HCT116 (cell line): Measurements from ENCODE around the gene ANKRD44. TPM values are rescaled to one million over a fixed set of nuclear protein-coding genes. Genes with fewer than 3 reads are reported as not detected.

Experiments used
- ATAC-seq: fragments of 200-7000 bp; cut with Tn5 transposase; 2 replicates; pipeline ENCODE4 v1.9.1; 2020; ENCODE audit warnings: mild to moderate bottlenecking, moderate library complexity
- BruUV-seq: library from RNA; stranded (reverse); fragments of 400-500 nt; replicated peaks from 2 replicates; lab custom pipeline; 2021; lab: Mats Ljungman, UMichigan
- CTCF ChIA-PET: fragments of 300-600 bp; sonication (Branson Sonifier 250); formaldehyde crosslinking; loops from one replicate; lab custom pipeline; 2021; ENCODE audit warnings: antibody characterized with exemption; lab: Charles Lee
- POLR2A ChIA-PET: fragments of 300-600, 350-600 bp; sonication (Branson Sonifier 250); formaldehyde crosslinking; loops from one replicate; lab custom pipeline; 2021; ENCODE audit warnings: antibody characterized with exemption; lab: Charles Lee
- RAD21 ChIA-PET, 2 experiments: fragments of 300-600 bp; sonication (Branson Sonifier 250); formaldehyde crosslinking; loops; one replicate each; lab custom pipeline; 2023; ENCODE audit warnings: low total read pairs in 2 of 2; ENCODE audit not compliant: uncharacterized antibody in 2 of 2, unreplicated experiment in 2 of 2, low non-redundant PET in 1 of 2; lab: Charles Lee
- DNase-seq: peaks from one replicate; pipeline ENCODE4 v3.0.0-alpha.2; 2010; ENCODE audit warnings: low read depth, low spot score
- H2AFZ ChIP-seq: fragments of 200-600 bp; shearing (Covaris generic), sonication (generic); 2 replicates; pipeline ENCODE4 v1.6.1; 2017; ENCODE audit warnings: low read depth, mixed run types, mixed read lengths, antibody characterized with exemption, low read length; ENCODE audit not compliant: poor library complexity, severe bottlenecking
- H3K27ac ChIP-seq: 2 replicates; pipeline ENCODE4 v1.5.1; 2012; ENCODE audit warnings: low read depth, low read length
- H3K27me3 ChIP-seq: fragments of 200-600 bp; sonication (generic); 2 replicates; pipeline ENCODE4 v1.6.1; 2016; ENCODE audit warnings: mixed run types, low read length, mixed read lengths; ENCODE audit not compliant: insufficient read depth
- H3K36me3 ChIP-seq, 2 experiments: fragments of 200-500 bp in 1 of 2; fragments of 200-600 bp in 1 of 2; sonication (Bioruptor generic) in 1 of 2; sonication (generic) in 1 of 2; 2 replicates each; pipeline versions ENCODE4 v1.5.1 to v1.6.1; 2014 to 2016; ENCODE audit warnings: low read length in 2 of 2, inconsistent platforms in 1 of 2, mixed read lengths in 1 of 2, mixed run types in 1 of 2; ENCODE audit not compliant: insufficient read depth in 2 of 2, control insufficient read depth in 1 of 2
- H3K4me1 ChIP-seq, 2 experiments: fragments of 200-600 bp in 1 of 2; sonication (generic) in 1 of 2; 2 replicates each; pipeline versions ENCODE4 v1.5.1 to v1.6.1; 2012 to 2017; ENCODE audit warnings: low read length in 2 of 2, inconsistent platforms in 1 of 2, mild to moderate bottlenecking in 1 of 2, mixed read lengths in 1 of 2, mixed run types in 1 of 2, moderate library complexity in 1 of 2; ENCODE audit not compliant: insufficient read depth in 2 of 2, control insufficient read depth in 1 of 2
- H3K4me2 ChIP-seq: fragments of 200-600 bp; sonication (generic); 2 replicates; pipeline ENCODE4 v1.6.1; 2017; ENCODE audit warnings: mixed run types, low read length, mixed read lengths
- H3K4me3 ChIP-seq, 2 experiments: fragments of 200-600 bp in 1 of 2; sonication (generic) in 1 of 2; replicated peaks in 1 of 2; 2 replicates each; pipeline ENCODE4 v1.5.1; 2011 to 2016; ENCODE audit warnings: low read length in 2 of 2, control low read depth in 1 of 2, low read depth in 1 of 2, mild to moderate bottlenecking in 1 of 2, mixed read lengths in 1 of 2, mixed run types in 1 of 2
- H3K79me2 ChIP-seq: fragments of 200-600 bp; sonication (generic); 2 replicates; pipeline ENCODE4 v1.6.1; 2017; ENCODE audit warnings: mild to moderate bottlenecking, mixed run types, low read length, moderate library complexity, mixed read lengths; ENCODE audit not compliant: insufficient read depth
- H3K9ac ChIP-seq: fragments of 200-600 bp; sonication (generic); 2 replicates; pipeline ENCODE4 v1.6.1; 2016; ENCODE audit warnings: low read length, mixed read lengths
- H3K9me2 ChIP-seq: fragments of 200-600 bp; sonication (generic), shearing (Covaris generic); 2 replicates; pipeline ENCODE4 v1.6.1; 2017; ENCODE audit warnings: mixed run types, mild to moderate bottlenecking, moderate library complexity; ENCODE audit not compliant: insufficient read depth
- H3K9me3 ChIP-seq, 2 experiments: fragments of 200-500 bp in 1 of 2; fragments of 200-600 bp in 1 of 2; sonication (Bioruptor generic) in 1 of 2; sonication (generic) in 1 of 2; 2 replicates each; pipeline ENCODE4 v1.6.1; 2014 to 2017; ENCODE audit warnings: low read length in 2 of 2, mixed read lengths in 2 of 2, inconsistent platforms in 1 of 2, low read depth in 1 of 2, mild to moderate bottlenecking in 1 of 2, mixed run types in 1 of 2, moderate library complexity in 1 of 2; ENCODE audit not compliant: control insufficient read depth in 1 of 2, insufficient read depth in 1 of 2
- H4K20me1 ChIP-seq: fragments of 200-600 bp; sonication (generic), shearing (Covaris generic); 2 replicates; pipeline ENCODE4 v1.6.1; 2017; ENCODE audit warnings: mixed run types, mild to moderate bottlenecking, moderate library complexity; ENCODE audit not compliant: insufficient read depth
- CBX3 ChIP-seq: IDR thresholded peaks from 2 replicates; pipeline ENCODE4 v1.6.1; 2012; ENCODE audit warnings: low read depth
- EZH2 ChIP-seq: fragments of 200-600 bp; sonication (generic); IDR thresholded peaks from 2 replicates; pipeline ENCODE4 v1.6.1; 2017; ENCODE audit warnings: antibody characterized with exemption, mixed run types
- JUND ChIP-seq: IDR thresholded peaks from 2 replicates; pipeline ENCODE4 v1.6.1; 2012
- POLR2AphosphoS5 ChIP-seq: IDR thresholded peaks from 2 replicates; pipeline ENCODE4 v1.6.1; 2011; ENCODE audit warnings: mild to moderate bottlenecking, low read depth, low read length, moderate library complexity
- REST ChIP-seq: IDR thresholded peaks from 2 replicates; pipeline ENCODE4 v1.6.1; 2012; ENCODE audit warnings: low read depth
- SIN3A ChIP-seq: IDR thresholded peaks from 2 replicates; pipeline ENCODE4 v1.6.1; 2012; ENCODE audit warnings: low read depth
- TCF7L2 ChIP-seq: IDR thresholded peaks from 2 replicates; pipeline ENCODE4 v1.7.0; 2011; ENCODE audit warnings: borderline replicate concordance, inconsistent platforms; ENCODE audit not compliant: insufficient read depth, insufficient read length; ENCODE audit errors: extremely low read depth
- ZBTB33 ChIP-seq: IDR thresholded peaks from 2 replicates; pipeline ENCODE4 v1.6.1; 2011; ENCODE audit warnings: mild to moderate bottlenecking, low read length, moderate library complexity; ENCODE audit not compliant: insufficient replicate concordance; ENCODE audit errors: extremely low read depth
- ZNF274 ChIP-seq: fragments of 200-500 bp; sonication (Bioruptor generic); IDR thresholded peaks from 2 replicates; pipeline ENCODE4 v1.6.1; 2014; ENCODE audit warnings: mild to moderate bottlenecking, low read depth, low read length, inconsistent platforms
- intact Hi-C: fragments of 100-400 bp; cut with micrococcal nuclease; formaldehyde crosslinking; loops from 2 replicates; pipeline ENCODE4 v1.10.0; 2022
- total RNA-seq: library from RNA; stranded (reverse); gene quantifications from one replicate; pipeline ENCODE4 v1.2.1, GENCODE V29; 2021; ENCODE audit not compliant: unreplicated experiment

ANKRD44 gene
- total RNA-seq, 1 experiment from 2014 or later, result 2.7 TPM

GRCh38 chr2:197294260-197294659, 16.3 kb downstream of the ANKRD44 start:
- Histone ChIP-seq H3K27ac (no peak overlapping the region), H3K4me1 (no peaks in the 10 kb centered on the region), H3K79me2 (no peaks in the 10 kb centered on the region), H4K20me1 (no peaks in the 10 kb centered on the region), H3K4me3 (no peak overlapping the region), H3K27me3 (no peaks in the 10 kb centered on the region), H3K36me3 (no peaks in the 10 kb centered on the region), H3K9ac (no peak overlapping the region), H3K9me2 (no peaks in the 10 kb centered on the region), H3K4me2 (no peak overlapping the region), H3K9me3 (no peaks in the 10 kb centered on the region), H2AFZ (no peak overlapping the region)
- ATAC-seq (no peak), DNase-seq (no peak)
- CTCF ChIA-PET, result no interaction called here
- POLR2A ChIA-PET, result no interaction called here
- intact Hi-C loops, result no loop called here
- BruUV-seq, result no TSS peak
- TF ChIP-seq REST, result no peak
- no peak for TF ChIP-seq TCF7L2
- no peak for TF ChIP-seq ZNF274
- TF ChIP-seq POLR2AphosphoS5, result no peak
- no peak for TF ChIP-seq CBX3
- no peak for TF ChIP-seq SIN3A
- TF ChIP-seq ZBTB33, result no peak
- TF ChIP-seq EZH2, result no peak
- no peak for TF ChIP-seq JUND
- TF ChIP-seq, all 23 proteins: peak for 0
- RAD21 ChIA-PET, result no interaction called here
